Gastrocnemius medialis (tissue), 4 donors: ENCODE results near the gene NCOR1.

ENCODE experiments used
- CTCF ChIP-seq, 5 experiments: fragments of 450-650 bp in 3 of 5; fragments of 200-600 bp in 2 of 5; sonication (generic) in 2 of 5; IDR thresholded peaks in 4 of 5; conservative IDR thresholded peaks in 1 of 5; 1 replicate in 4 of 5; 2 replicates in 1 of 5; pipeline ENCODE4 v1.5.1; 2016 to 2019; ENCODE audit warnings: antibody characterized with exemption in 5 of 5, mild to moderate bottlenecking in 3 of 5, moderate library complexity in 3 of 5
- POLR2A ChIP-seq, 2 donors: fragments of 450-650 bp; IDR thresholded peaks; one replicate each; pipeline ENCODE4 v1.6.1; 2017; ENCODE audit warnings: antibody characterized with exemption in 2 of 2, mild to moderate bottlenecking in 2 of 2, moderate library complexity in 2 of 2

DNA sequence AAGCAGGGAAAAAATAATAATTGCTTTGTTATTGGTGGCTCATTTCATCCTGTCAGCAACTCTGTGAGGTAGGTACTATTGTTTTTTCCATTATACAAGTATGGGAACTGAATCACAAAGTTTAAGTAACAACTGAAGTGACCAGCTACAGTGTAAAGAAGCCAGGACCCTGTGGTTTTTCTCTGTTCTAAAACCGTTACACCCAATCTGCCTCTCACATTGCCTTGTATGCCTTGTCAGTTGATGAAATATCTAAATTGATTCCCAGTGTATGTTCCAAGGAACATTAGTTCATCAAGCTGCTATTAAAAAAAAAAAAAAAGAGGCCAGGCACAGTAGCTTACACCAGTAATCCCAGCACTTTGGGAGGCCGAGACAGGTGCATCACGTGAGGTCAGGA lies 7.1 kb upstream of the NCOR1 start:
- no peak for TF ChIP-seq POLR2A (IDR thresholded peaks at IDR 0.05)
- TF ChIP-seq CTCF (IDR thresholded peaks at IDR 0.05 in 4 of 5, conservative IDR thresholded peaks at IDR 0.05 in 1 of 5) = no peak
